ENCODE measurements around the gene TEX48.

Gene TEX48

DNA sequence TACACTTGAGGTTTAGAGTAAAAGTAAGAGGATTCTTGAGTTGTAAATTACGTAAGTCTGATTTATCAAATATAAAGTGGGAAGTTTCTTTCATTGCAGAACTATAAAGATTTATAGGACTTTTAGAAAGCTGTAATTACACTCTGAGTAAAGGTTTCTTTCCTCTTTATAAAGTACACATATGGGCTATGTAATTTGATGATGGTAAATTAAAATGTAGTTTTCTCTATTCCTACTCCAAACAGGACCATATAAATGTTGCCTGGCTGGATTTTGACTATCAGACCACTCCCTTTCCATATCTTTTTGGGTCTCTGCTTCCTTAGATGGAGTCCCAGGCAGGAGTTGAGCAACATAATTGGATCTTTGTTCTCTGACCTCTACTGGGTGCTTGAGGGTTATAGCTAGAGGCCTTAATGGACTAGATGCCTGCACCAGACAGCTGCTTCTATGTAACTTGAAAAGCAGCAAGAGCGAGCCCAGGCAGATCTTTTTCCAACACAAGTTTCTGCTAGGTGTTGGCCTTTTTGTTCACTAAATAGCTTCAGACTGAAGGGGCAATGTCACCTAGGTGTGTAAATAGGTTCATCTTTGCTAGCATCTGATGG is 11.4 kb upstream of the TEX48 start:
- DNase-seq (ENCODE audit: low read depth): no peak

DNA sequence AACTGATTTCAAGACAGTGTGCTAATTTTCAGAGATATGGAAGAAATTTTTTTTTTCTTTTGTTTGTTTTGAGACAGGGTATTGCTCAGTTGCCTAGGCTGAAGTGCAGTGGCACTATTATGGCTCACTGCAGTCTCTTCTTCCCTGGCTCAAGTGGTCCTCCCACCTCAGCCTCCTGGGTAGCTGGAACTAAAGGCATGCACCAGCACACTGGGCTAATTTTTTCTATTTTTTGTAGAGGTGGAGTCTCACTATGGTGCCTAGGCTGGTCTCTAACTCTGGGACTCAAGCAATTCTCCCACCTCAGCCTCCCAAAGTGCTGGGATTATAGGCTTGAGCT is 9.9 kb upstream of the TEX48 start:
- DNase-seq (ENCODE audit: low read depth): no peak

DNA sequence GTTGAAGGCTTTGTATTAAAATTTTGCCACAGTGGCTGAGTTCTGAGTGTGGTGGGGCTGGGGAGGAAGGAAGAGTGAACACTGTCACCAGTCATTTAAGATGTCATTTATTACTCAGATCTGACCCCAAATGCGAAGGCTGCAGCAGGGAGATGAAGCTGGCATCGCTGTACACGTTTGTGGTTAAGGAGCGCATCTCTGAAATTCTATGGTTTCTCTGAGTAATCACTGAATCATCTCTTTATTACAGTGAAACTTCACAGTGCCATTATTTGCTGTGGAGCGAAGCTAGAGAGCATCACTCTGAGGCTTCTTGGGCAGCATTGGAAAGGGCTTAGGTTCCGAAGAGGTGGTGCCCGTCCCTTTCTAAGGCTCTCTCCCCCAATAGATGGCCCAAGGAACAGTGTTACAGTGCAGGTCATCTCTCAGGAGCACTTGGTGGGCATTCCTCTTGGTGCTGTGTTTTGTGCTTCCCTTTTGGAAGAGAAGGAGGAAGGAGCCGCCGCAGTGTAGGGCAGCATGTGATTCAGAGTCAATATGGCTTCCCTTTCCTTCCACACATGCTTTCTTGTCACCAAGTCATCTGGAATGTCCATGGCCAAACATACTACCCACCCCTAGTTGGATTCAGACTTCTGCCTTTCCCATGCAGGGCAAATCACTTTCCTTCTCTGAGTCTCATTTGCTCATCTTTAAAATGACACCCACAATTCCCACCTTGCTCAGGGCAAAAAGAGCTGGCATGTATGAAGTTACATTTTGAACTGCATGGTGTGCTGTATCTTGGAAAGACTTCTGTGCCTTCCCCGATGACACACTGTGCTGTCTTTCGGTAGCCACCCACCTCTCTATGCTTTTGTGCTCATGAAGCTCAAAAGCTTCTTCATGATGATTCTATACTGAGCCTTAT is 9.3 kb upstream of the TEX48 start:
- peak; percentile 20 for DNase-seq (ENCODE audit: low read depth)

DNA sequence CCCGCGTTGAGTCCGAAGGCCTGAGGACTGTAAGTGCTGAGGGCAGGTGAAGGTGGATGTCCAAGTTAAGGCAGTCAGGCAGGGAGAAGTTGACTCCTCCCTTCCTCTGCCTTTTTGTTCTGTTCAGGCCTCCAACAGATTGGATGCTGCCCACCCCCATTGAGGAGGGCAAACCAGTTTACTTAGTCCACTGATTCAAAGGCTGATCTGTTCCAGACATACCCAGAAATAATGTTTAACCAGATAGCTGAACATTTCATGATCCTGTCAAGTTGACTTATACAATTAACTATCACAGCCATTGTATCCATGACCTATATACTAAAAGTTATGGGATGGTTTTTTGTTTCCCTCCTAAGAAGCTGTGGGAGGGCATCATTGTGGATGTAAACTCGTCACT is 8.3 kb upstream of the TEX48 start:
- no peak for DNase-seq (ENCODE audit: low read depth)

DNA sequence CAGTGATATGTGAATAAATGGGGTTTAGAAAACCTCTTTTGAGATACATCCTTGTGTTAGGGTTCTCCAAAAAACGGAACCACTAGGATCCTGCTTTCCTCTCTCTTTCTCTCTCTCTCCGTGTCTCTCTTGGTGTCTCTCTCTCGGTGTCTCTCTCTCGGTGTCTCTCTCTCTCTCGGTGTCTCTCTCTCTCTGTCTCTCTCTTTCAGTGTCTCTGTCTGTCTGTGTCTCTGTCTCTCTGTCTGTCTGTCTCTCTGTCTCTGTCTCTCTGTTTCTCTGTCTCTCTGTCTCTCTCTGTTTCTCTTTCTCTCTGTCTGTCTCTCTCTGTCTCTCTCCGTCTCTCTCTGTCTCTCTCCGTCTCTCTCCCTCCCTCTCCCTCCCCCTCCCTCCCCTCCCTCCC is 7.8 kb upstream of the TEX48 start:
- no peak for DNase-seq (ENCODE audit: low read depth)

DNA sequence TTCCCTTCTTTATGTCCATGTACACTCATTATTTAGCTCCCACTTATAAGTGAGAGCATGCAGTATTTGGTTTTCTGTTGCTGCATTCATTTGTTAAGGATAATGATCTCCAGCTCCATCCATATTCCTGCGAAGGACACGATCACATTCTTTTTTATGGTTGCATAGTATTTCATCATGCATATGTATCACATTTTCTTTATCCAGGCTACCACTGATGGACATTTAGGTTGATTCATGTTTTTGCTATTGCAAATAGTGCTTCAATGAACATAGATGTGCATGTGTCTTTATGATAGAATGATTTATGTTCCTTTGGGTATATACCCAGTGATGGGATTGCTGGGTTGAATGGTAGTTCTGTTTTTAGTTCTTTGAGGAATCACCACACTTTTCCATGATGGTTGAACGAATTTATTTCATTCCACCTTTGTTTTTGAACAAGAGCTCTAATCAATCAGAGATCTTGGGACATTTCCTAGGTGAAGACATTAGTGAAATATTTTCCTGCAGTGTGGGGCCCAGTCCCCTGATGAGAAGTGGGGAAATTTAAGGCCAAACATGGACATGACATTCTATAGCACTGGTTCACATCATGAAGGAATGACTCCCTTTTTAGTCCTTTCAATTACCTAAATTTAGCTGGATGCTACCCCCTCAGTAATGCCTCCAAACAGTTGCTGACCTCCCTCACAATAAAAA is 7.1 kb upstream of the TEX48 start:
- no peak for DNase-seq (ENCODE audit: low read depth)

DNA sequence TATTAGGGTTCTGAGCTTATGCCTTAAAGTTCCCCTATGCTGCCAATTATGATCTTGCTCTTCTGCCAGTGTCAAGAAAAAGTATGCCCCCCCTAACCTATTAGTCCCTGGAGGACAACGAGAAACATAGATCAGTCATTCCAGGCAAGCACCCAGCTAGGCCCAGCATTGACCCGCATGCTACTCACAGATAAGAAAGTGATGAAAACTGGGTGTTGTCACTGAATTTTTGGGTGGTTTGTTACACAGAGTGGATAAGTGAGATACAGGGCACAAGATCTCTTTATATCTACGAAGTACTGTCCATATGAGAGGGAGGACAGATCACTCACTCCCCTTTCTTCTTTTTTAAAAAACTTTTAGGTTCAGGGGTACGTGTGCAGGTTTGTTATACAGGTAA is 6.4 kb upstream of the TEX48 start:
- no peak for DNase-seq (ENCODE audit: low read depth)

DNA sequence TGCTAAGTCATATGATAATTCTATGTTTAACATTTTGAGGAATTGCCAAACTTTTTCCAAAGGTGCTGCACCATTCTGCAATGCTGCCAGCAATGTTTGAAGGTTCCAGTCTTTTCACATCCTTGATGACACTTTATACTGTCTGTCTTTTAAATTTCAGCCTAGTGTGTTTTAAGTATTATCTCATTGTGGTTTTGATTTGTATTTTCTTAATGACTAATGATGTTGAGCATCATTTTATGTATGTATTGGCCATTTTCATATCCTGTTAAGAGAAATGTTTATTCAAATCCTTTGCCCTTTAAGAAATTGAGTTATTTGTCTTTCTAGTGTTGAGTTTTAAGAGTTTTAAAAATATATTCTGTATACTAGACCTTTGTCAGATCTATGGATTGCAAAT is 5.0 kb upstream of the TEX48 start:
- no peak for DNase-seq (ENCODE audit: low read depth)

DNA sequence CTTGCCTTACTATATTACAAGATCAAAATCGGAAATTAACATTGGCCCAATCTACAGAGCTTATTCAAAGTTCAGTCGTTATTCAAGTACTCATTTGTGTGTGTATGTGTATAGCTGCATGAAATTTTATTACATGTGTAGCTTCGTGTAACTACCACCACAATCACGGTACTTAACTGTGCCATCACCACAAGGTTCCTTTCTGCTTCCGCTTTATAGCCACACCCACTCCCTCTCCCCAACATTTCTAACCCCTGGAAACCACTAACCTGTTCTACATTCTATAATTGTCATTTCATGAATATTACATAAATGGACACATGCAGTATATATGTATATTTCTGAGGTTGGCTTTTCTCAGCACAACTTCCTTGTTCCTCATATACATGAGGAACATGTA is 4.0 kb upstream of the TEX48 start:
- DNase-seq (ENCODE audit: low read depth): no peak

DNA sequence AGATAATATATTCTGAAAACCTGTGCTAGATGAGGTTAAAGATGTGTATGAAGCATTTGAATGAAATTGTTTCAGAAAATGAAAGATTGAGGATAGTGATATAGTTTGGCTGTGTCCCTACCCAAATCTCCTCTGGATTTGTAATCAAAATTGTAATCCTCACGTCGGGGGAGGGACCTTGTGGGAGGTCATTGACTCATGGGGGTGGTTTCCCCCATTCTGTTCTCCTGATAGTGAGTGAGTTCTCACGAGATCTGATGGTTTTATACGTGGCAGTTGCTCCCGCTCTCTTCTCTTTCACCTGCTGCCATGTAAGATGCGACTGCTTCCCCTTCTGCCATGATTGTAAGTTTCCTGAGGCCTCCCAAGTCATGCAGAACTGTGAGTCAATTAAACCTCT is 2.0 kb upstream of the TEX48 start:
- DNase-seq (ENCODE audit: low read depth): no peak

DNA sequence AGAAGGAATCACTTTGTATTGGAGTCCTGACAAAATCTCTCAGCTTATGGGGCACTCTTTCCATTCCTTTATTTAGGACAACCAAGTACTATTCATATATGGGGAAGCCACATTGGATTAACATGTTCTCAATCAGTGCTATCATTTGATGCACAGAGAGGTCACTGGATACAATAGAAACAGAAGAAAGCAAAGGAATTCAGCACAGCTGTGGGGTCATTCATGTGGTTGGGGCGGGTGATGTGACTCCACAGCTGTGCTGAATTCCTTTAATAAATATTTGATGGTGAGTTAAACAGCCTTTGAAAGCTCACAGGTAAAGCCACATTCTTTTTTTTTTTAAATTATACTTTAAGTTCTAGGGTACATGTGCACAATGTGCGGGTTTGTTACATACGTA is 854 bp upstream of the TEX48 start:
- no peak for DNase-seq (ENCODE audit: low read depth)

DNA sequence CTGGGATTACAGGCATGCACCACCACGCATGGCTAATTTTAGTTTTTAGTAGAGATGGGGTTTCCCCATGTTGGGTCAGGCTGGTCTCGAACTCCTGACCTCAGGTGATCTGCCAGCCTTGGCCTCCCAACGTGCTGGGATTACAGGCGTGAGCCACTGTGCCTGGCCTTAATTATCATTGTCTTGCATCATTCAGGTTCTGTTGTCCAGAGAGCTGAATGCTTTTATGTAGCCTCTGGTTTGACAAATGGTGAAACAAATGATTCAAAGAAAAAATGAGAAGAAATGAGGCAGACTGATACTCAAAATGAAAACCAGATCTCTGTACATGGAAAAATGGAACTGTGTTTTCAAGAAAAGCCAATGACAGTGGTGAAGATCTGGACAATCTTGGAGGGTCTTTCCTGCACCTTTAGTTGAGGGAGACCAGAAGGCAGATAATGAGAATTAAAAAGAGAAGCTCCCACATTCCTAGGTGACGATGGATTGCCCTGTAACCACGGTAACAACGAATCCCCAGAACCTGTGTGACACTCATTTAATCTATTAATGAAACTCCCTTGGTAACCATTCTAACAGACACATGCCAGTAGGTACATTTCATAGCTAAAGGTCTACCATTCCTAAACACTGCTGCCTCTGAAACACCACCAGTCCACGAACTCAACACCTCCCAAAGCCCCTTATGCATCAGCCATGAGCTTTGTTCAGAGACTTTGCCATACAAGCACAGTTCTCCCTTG is 1.6 kb downstream of the TEX48 start:
- no peak for DNase-seq (ENCODE audit: low read depth)

DNA sequence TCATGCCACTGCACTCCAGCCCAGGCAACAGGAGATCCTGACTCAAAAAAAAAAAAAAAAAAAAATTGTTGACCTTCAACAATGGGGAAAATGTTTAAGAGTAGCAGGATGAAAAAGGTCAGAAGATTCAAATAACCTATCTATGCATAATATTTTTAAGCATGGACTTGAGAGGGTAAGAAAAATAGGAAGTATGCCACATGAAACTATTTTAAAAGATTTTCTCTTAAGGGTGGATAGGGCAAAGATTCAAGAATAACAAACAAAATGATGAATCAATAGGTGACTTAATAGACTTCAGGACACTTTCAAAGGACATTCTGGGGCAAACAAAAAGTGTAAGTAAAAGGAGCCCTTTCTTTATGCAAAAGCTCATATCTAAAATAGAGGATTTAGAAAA is 3.2 kb downstream of the TEX48 start:
- DNase-seq (ENCODE audit: low read depth): no peak

DNA sequence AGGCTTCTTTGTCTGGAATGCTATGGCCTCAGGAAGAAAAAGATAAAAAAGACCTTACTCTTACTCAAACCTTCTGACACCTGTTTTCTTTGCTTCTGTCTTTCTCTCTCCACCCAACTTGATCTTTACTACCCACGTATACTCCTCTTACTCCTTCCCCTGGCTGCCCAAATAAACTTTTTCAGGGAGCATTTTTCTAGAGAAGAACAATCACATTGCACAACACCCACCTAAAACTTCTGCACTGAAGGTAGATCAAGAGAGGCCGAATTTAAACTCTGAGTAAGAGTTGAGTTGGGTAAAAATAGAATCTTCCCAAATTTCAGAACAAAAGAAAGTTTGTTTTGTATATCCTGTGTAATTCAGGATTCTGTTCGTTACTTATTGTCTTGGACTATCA is 3.9 kb downstream of the TEX48 start:
- no peak for DNase-seq (ENCODE audit: low read depth)

DNA sequence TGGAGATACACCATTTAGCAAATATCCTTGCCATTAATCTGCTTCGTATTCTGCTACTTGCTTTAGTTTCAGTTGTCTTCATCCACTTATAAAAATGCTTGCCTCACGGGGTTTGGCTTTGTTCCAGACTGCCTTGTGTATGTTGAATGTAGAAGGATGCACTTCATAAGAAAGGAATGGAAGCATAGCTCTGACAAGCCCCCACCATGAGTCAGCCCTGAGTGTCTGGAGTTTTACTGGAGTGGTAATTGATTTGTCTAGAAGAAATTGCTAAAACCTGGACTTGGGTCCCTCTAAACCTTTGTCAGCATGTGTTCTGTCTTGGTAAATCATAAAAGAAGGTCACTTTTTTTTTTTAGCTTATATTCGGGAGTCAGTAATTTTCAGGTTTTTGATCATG is 4.6 kb downstream of the TEX48 start:
- DNase-seq (ENCODE audit: low read depth): no peak

DNA sequence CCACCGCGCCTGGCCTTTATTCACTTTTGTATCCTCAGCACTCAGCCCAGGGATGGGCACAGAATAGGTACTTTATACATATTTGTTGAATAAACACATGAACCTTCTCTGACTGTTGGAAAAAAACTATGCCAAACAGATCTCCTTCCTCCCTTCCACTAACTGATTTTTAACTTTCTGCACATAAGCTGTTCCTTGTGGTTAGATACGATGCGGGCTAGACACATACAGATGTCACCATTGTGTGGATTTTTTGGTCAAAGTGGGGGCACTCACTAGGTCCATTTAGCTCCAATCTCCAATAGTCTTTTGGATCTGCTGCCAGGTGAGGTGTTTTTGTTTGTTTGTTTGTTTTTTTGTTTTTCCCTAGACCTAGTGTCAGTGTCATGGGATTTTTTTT is 5.1 kb downstream of the TEX48 start:
- no peak for DNase-seq (ENCODE audit: low read depth)

DNA sequence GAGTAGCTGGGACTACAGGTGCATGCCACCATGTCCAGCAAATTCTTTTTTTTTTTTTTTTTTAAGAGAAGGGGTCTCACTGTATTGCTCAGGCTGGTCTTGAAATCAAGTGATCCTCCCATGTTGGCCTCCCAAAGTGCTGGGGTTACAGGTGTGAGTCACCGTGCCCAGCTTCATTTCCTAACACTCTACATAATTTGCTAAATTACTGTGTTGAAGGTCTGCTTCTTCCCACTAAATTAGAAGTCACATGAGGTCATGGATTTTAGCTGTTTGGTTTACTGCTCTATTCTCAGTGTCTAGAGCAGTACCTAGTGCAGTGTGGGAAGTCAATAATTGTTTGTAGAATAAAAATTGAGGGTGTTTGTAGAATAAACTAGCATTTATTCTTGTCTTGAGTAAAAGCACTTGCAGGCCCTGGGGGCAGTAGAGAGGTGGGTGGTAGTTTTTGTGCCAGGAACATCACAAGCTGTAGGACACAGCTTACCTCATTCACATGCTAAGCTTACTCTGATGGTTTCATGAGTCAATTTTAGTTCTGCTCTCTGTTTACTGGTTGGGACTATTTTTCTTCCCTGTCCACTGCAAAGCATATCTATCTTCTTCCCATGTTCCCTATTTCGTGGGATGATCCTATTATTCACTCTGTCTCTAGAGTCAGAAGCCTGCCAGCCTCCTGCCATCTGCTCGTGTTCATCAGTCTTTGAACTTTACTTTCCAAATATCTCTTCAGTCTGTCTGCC is 7.0 kb downstream of the TEX48 start:
- no peak for DNase-seq (ENCODE audit: low read depth)

DNA sequence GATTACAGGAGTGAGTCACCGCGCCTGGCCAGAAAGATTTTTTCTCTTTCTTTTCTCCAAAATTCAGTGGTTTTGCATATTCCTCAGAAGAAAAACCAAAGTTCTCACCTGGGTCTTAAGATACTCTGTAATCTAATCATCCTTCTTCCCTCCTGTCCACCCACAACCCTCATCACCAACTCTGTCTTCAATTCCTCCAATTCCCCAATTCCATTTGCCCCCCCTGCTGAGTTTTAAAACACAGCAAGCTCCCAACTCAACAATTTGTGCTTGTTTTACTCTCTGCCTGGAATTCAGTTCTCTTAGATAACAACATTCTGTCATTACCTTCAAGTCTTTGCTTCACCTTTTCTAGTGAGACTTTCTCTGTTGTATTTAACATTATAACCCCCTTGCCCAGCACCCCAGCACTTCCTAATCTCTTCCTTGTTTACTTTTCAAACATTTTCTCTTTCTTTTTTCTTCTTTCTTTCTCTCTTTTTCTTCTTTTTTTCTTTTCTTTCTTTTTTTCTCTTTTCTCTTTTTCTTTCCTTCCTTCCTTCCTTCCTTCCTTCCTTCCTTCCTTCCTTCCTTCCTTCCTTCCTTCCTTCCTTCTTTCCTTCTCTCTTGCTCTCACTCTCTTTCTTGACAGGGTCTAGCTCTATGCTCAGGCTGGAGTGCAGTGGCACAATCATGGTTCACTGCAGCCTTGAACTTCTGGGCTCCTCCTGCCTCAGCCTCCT is 7.8 kb downstream of the TEX48 start:
- DNase-seq (ENCODE audit: low read depth): no peak

DNA sequence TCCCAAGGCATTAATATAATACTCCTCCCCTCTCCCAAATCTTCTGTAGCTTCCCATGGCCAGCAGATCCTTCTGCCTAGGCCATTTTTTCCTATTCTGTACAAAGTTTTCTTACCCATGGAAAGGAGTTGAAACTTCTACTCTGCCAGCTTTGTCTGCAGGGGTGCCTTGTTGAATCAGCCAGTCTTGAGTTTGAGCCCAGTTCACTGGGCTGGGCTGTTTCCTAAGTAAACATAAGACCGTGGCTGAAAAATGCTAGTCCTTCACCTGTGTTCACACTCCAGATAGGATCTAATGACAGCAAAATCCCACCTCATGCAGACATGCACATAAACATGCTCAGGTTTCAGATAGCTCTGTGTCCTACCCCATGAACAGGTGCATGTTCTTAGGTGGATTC is 10.4 kb downstream of the TEX48 start:
- DNase-seq (ENCODE audit: low read depth): no peak

DNA sequence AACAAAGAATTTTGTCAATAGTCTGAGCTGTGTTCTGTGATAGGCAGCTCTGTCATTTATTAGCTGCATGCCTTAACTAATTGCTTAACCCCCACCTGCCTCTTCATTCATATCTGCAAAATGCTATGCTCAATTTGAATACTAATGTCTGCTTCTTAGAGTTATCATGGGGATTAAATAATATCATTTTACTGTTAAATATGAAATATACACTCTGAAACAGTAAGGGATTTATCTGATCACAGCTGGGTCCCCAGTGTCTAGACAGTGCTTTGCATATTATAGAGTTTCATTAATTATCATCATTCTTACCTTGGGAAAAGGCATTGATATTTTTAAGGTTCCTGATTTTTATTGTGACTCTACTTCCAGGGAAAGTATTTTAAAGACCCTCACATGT is 12.0 kb downstream of the TEX48 start:
- no peak for DNase-seq (ENCODE audit: low read depth)

DNA sequence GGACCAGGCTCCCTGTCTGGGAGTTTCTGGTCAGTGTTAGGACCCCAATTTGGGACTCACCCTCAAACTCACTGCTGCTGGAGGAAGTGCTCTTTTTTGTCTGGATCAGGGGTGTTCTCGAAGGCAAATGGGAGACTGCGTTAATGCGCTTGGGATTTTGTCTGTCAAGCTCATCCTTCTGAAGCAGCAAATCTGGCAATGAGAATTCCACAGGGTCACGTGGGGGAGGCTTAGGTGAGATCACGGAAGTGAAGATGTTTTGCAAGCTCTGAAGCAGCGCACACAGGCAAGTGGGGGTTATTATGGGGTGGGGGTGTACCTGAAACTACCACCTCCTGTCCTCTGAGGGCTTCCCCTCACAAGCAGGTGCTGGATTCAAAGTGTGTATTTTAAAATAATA is 13.8 kb downstream of the TEX48 start:
- no peak for DNase-seq (ENCODE audit: low read depth)
